Measurements from ENCODE around the gene CHI3L1.

CHI3L1 gene

GRCh38 chr1:203167913-203168200 lies 18.6 kb downstream of the CHI3L1 start:
- no peak for DNase-seq

GRCh38 chr1:203167026-203167912 lies 19.2 kb downstream of the CHI3L1 start:
- DNase-seq = peak; percentile 24

- peak; percentile 83 for DNase-seq
These were observed 20.1 kb downstream of the CHI3L1 start for GRCh38 chr1:203166192-203166940.

GRCh38 chr1:203165800-203166161 lies 20.7 kb downstream of the CHI3L1 start:
- no peak for DNase-seq

GRCh38 chr1:203165101-203165799 lies 21.3 kb downstream of the CHI3L1 start:
- DNase-seq = no peak

GRCh38 chr1:203163891-203164635 lies 22.4 kb downstream of the CHI3L1 start:
- DNase-seq = peak; percentile 51

GRCh38 chr1:203162403-203162802 lies 24.1 kb downstream of the CHI3L1 start:
- DNase-seq = no peak

GRCh38 chr1:203161703-203162102 lies 24.8 kb downstream of the CHI3L1 start:
- no peak for DNase-seq

- no peak for DNase-seq
These were observed 25.3 kb downstream of the CHI3L1 start for GRCh38 chr1:203161175-203161574.

- no peak for DNase-seq
These were observed 26.7 kb downstream of the CHI3L1 start for GRCh38 chr1:203159844-203160243.

- no peak for DNase-seq
These were observed 27.4 kb downstream of the CHI3L1 start for GRCh38 chr1:203158960-203159665.

- DNase-seq = no peak
These were observed 28.1 kb downstream of the CHI3L1 start for GRCh38 chr1:203158423-203158822.

- no peak for DNase-seq
These were observed 30.2 kb downstream of the CHI3L1 start for GRCh38 chr1:203156280-203156679.

GRCh38 chr1:203153989-203154821 lies 32.3 kb downstream of the CHI3L1 start:
- no peak for DNase-seq

GRCh38 chr1:203153051-203153988 lies 33.2 kb downstream of the CHI3L1 start:
- no peak for DNase-seq

GRCh38 chr1:203152158-203153034 lies 34.1 kb downstream of the CHI3L1 start:
- no peak for DNase-seq

- no peak for DNase-seq
These were observed 34.9 kb downstream of the CHI3L1 start for GRCh38 chr1:203151362-203152157.
